GM06990 (cell line): ENCODE measurements around the gene TRAPPC2B.

Experiments used
- DNase-seq: peaks from one replicate; pipeline ENCODE4 v3.0.0-alpha.2; 2011; ENCODE audit not compliant: insufficient read length; ENCODE audit errors: extremely low read depth
- H3K27me3 ChIP-seq: replicated peaks from 2 replicates; pipeline ENCODE4 v1.6.0; 2011; ENCODE audit warnings: low read length; ENCODE audit not compliant: control insufficient read depth, insufficient read depth
- H3K36me3 ChIP-seq: 2 replicates; pipeline ENCODE4 v1.5.1; 2011; ENCODE audit warnings: low read length; ENCODE audit not compliant: control insufficient read depth, insufficient read depth
- H3K4me3 ChIP-seq: replicated peaks from 2 replicates; pipeline ENCODE4 v1.5.1; 2011; ENCODE audit warnings: low read depth, mild to moderate bottlenecking, control low read depth, low read length
- CTCF ChIP-seq: IDR thresholded peaks from 2 replicates; pipeline ENCODE4 v1.5.1; 2011; ENCODE audit warnings: low read length, control low read depth, mild to moderate bottlenecking, inconsistent platforms; ENCODE audit not compliant: insufficient read depth, poor library complexity, severe bottlenecking

The TRAPPC2B gene

GRCh38 chr19:57389730-57390598, 26.6 kb downstream of the TRAPPC2B start, which contains the start of gene ZNF548:
TSS of gene ZNF548 (plus strand) at chr19:57389854. CDS start at chr19:57390100, 246 bp downstream.
- peaks cover 6% of the 10 kb centered on the region for H3K36me3 ChIP-seq
- peak within 1 kb of the TSS; percentile 95 for H3K4me3 ChIP-seq
- TF ChIP-seq CTCF: peak; percentile 21
- DNase-seq: peak; percentile 100
- no peaks in the 10 kb centered on the region for H3K27me3 ChIP-seq

GRCh38 chr19:57395710-57396109, 32.4 kb downstream of the TRAPPC2B start:
- no peaks in the 10 kb centered on the region for H3K27me3 ChIP-seq
- peaks cover 34% of the 10 kb centered on the region for H3K36me3 ChIP-seq
- DNase-seq: no peak
- TF ChIP-seq CTCF: no peak
- no peak overlapping the region for H3K4me3 ChIP-seq

GRCh38 chr19:57398868-57399267, 35.5 kb downstream of the TRAPPC2B start:
- H3K4me3 ChIP-seq: no peak overlapping the region
- H3K36me3 ChIP-seq: peaks cover 31% of the 10 kb centered on the region
- no peaks in the 10 kb centered on the region for H3K27me3 ChIP-seq
- DNase-seq: no peak
- TF ChIP-seq CTCF: no peak

- no peak for TF ChIP-seq CTCF
- no peak overlapping the region for H3K4me3 ChIP-seq
- no peaks in the 10 kb centered on the region for H3K27me3 ChIP-seq
- no peak for DNase-seq
- peaks cover 3% of the 10 kb centered on the region for H3K36me3 ChIP-seq
Observed at GRCh38 chr19:57403737-57404563, 40.6 kb downstream of the TRAPPC2B start.

GRCh38 chr19:57406516-57407123, 43.3 kb downstream of the TRAPPC2B start:
- peak; percentile 85 for TF ChIP-seq CTCF
- Histone ChIP-seq H3K4me3 (no peak overlapping the region), H3K36me3 (no peaks in the 10 kb centered on the region), H3K27me3 (no peaks in the 10 kb centered on the region)
- peak; percentile 56 for DNase-seq
